ENCODE data around the gene APOF.
"Not testable (repeated sequence)": the region's sequence is repeated elsewhere in the genome, so short reads cannot be mapped to it uniquely, and the experiment has no call there.

APOF gene

GRCh38 chr12:56330936-56331490, 31.6 kb downstream of the APOF start:
- DNase-seq: no peak

- DNase-seq: no peak
Observed at GRCh38 chr12:56326533-56326932, 36.1 kb downstream of the APOF start.

- DNase-seq: no peak
Observed at GRCh38 chr12:56326126-56326525, 36.5 kb downstream of the APOF start.

GRCh38 chr12:56324206-56324605, 38.5 kb downstream of the APOF start:
- DNase-seq: no peak

GRCh38 chr12:56321610-56322009, 41.0 kb downstream of the APOF start:
- not testable (repeated sequence) for DNase-seq

GRCh38 chr12:56321027-56321426, 41.6 kb downstream of the APOF start:
- DNase-seq: no peak

GRCh38 chr12:56317675-56318074, 45.0 kb downstream of the APOF start:
- no peak for DNase-seq

- DNase-seq: peak; percentile 86 to 90
Observed at GRCh38 chr12:56315622-56316473, 46.8 kb downstream of the APOF start, which contains the start of gene CNPY2. CNPY2 (minus strand) TSS chr12:56315988; CDS start chr12:56315217, 771 bp downstream.

GRCh38 chr12:56315249-56315621, 47.4 kb downstream of the APOF start:
- DNase-seq: no peak

GRCh38 chr12:56311003-56311402, 51.7 kb downstream of the APOF start:
- no peak for DNase-seq
